CD14-positive monocyte (primary cell): Measurements from ENCODE around the gene CCDC33. TPM values are rescaled to one million over a fixed set of nuclear protein-coding genes. Genes with fewer than 3 reads are reported as not detected.

Experiments used
- DNase-seq, 3 donors: peaks; one replicate each; pipeline ENCODE4 v3.0.0-alpha.2; 2011 to 2022
- H2AFZ ChIP-seq: 2 replicates; pipeline ENCODE4 v1.6.0; 2012; ENCODE audit warnings: mild to moderate bottlenecking, low read depth, low read length, inconsistent platforms; ENCODE audit not compliant: insufficient read depth, poor library complexity, severe bottlenecking
- H3K27ac ChIP-seq, 2 donors: 1 replicate in 1 of 2; 2 replicates in 1 of 2; pipeline ENCODE4 v1.5.1; 2012 to 2013; ENCODE audit warnings: low read length in 2 of 2, control low read depth in 1 of 2, inconsistent platforms in 1 of 2, low read depth in 1 of 2, mild to moderate bottlenecking in 1 of 2
- H3K27me3 ChIP-seq, 2 donors: one replicate each; pipeline versions ENCODE4 v1.6.0 to v1.6.1; 2011 to 2013; ENCODE audit warnings: low read length in 2 of 2; ENCODE audit not compliant: control insufficient read depth in 2 of 2, insufficient read depth in 2 of 2
- H3K36me3 ChIP-seq, 2 donors: replicated peaks in 1 of 2; 1 replicate in 1 of 2; 2 replicates in 1 of 2; pipeline versions ENCODE4 v1.5.1 to v1.6.1; 2012 to 2013; ENCODE audit warnings: low read length in 2 of 2, control low read depth in 1 of 2, inconsistent platforms in 1 of 2, mild to moderate bottlenecking in 1 of 2; ENCODE audit not compliant: insufficient read depth in 2 of 2, control insufficient read depth in 1 of 2
- H3K4me1 ChIP-seq, 2 donors: 1 replicate in 1 of 2; 2 replicates in 1 of 2; pipeline versions ENCODE4 v1.5.1 to v1.6.1; 2012 to 2013; ENCODE audit warnings: low read length in 2 of 2, control low read depth in 1 of 2, inconsistent platforms in 1 of 2, mild to moderate bottlenecking in 1 of 2, moderate library complexity in 1 of 2; ENCODE audit not compliant: insufficient read depth in 2 of 2, control insufficient read depth in 1 of 2
- H3K4me2 ChIP-seq: replicated peaks from 2 replicates; pipeline ENCODE3; 2012; ENCODE audit warnings: low read length, moderate library complexity, mild to moderate bottlenecking; ENCODE audit not compliant: poor library complexity, severe bottlenecking; ENCODE audit errors: extremely low read depth
- H3K4me3 ChIP-seq, 3 experiments: fragments of 200-600 bp in 1 of 3; sonication (generic) in 1 of 3; replicated peaks in 1 of 3; 1 replicate in 2 of 3; 2 replicates in 1 of 3; pipeline ENCODE4 v1.5.1; 2011 to 2013; ENCODE audit warnings: low read length in 3 of 3, mild to moderate bottlenecking in 3 of 3, control low read depth in 2 of 3, low read depth in 2 of 3, inconsistent platforms in 1 of 3, moderate library complexity in 1 of 3
- H3K79me2 ChIP-seq: 2 replicates; pipeline ENCODE4 v1.6.0; 2012; ENCODE audit warnings: mild to moderate bottlenecking, control low read depth, inconsistent platforms, low read length, moderate library complexity; ENCODE audit not compliant: insufficient read depth
- H3K9ac ChIP-seq: 2 replicates; pipeline ENCODE4 v1.6.0; 2017; ENCODE audit warnings: low read length, mild to moderate bottlenecking; ENCODE audit not compliant: insufficient read depth, poor library complexity, severe bottlenecking
- H3K9me3 ChIP-seq, 2 donors: replicated peaks in 1 of 2; 1 replicate in 1 of 2; 2 replicates in 1 of 2; pipeline versions ENCODE4 v1.5.1 to v1.6.1; 2012 to 2013; ENCODE audit warnings: low read length in 2 of 2, control low read depth in 1 of 2; ENCODE audit not compliant: control insufficient read depth in 1 of 2, insufficient read depth in 1 of 2
- H4K20me1 ChIP-seq: 2 replicates; pipeline ENCODE4 v1.6.0; 2012; ENCODE audit warnings: mild to moderate bottlenecking, low read length, control low read depth, moderate library complexity; ENCODE audit not compliant: insufficient read depth
- H3K27ac Mint-ChIP-seq, 7 donors: one replicate each; pipeline ENCODE4 v1.8.0; 2020; ENCODE audit warnings: mild to moderate bottlenecking in 7 of 7, mixed read lengths in 7 of 7, moderate library complexity in 6 of 7, inconsistent platforms in 2 of 7
- H3K27me3 Mint-ChIP-seq, 3 donors: one replicate each; pipeline ENCODE4 v1.8.0; 2021 to 2022; ENCODE audit warnings: low read depth in 3 of 3, mild to moderate bottlenecking in 3 of 3, mixed read lengths in 3 of 3, moderate library complexity in 3 of 3, inconsistent platforms in 1 of 3
- H3K36me3 Mint-ChIP-seq, 2 donors: one replicate each; pipeline ENCODE4 v1.8.0; 2020; ENCODE audit warnings: mixed read lengths in 2 of 2, inconsistent platforms in 1 of 2, mild to moderate bottlenecking in 1 of 2
- H3K4me1 Mint-ChIP-seq: one replicate; pipeline ENCODE4 v1.8.0; 2020; ENCODE audit warnings: mild to moderate bottlenecking, mixed read lengths
- H3K4me3 Mint-ChIP-seq, 2 donors: one replicate each; pipeline ENCODE4 v1.8.0; 2020; ENCODE audit warnings: mild to moderate bottlenecking in 2 of 2, mixed read lengths in 2 of 2, moderate library complexity in 1 of 2
- H3K9me3 Mint-ChIP-seq, 7 donors: one replicate each; pipeline ENCODE4 v1.8.0; 2020 to 2022; ENCODE audit warnings: mixed read lengths in 7 of 7, mild to moderate bottlenecking in 6 of 7, moderate library complexity in 6 of 7, inconsistent platforms in 2 of 7
- WGBS: methylation state at CpG from one replicate; pipeline ENCODE4 v1.1.5; 2013; ENCODE audit warnings: missing lambda C conversion rate; ENCODE audit not compliant: insufficient coverage; 5-methylcytosine and 5-hydroxymethylcytosine counted together
- intact Hi-C, 2 donors: fragments of 100-400 bp; cut with micrococcal nuclease; formaldehyde crosslinking; loops; one replicate each; pipeline versions ENCODE4 v1.15.0 to v1.15.1; 2023
- polyA plus RNA-seq, 3 donors: library from polyadenylated mRNA; depleted of rRNA in 1 of 3; unstranded in 2 of 3; stranded (reverse) in 1 of 3; fragments of 300-500 nt in 2 of 3; fragments of >200 nt in 1 of 3; fragmentation: Illumina TruSeq in 2 of 3; gene quantifications; 1 replicate in 2 of 3; 2 replicates in 1 of 3; pipeline ENCODE4 v1.2.3, GENCODE V29; 2012 to 2021
- TF ChIP-seq, protein P1 (sequence below): fragments of 200-600 bp; IDR thresholded peaks from one replicate; pipeline ENCODE4 v1.8.0; 2022; ENCODE audit warnings: antibody characterized with exemption, mild to moderate bottlenecking

Gene CCDC33
- polyA plus RNA-seq, 3 donors: not detected

DNA sequence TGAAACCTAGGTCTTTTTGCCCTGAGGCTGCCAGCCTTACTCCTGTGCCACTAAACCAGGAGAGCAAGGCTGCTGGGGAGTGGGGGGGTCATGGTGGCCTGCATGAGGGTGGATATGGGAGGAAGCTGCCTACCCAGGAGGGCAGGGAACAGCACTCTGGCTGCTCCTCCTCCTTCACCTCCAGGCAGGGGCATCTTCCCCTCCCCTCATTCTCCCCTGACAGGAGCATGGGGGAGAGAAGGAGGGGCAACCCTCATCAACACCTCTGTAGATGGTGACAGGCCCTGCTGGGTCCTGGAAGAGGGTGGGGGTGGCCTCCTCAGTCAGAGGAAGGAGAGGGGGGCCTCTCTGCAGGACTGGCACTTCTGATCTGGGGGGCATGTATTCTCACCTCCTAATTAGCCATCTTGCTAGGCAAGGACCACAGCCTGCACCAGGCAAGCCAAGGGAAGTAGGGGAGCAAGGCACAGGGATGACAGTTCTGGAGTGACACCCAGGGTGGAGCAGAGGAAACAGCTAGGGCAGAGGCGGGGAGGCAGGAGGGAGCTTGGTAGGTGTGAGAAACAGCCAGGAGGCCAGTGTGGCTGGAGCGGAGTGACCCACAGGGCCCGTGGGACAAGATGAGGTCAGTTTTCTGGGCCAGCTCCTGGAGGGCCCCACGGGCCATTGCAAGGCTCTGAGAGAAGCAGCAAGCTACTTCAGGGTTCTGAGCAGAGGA is 4.9 kb downstream of the CCDC33 start:
- intact Hi-C loops: no loop called here
- 86% methylated on average over 4 of the region's 4 CpGs for WGBS
- Histone ChIP-seq H3K9ac (no peak overlapping the region), H3K4me1 (no peaks in the 10 kb centered on the region), H2AFZ (no peak overlapping the region), H3K36me3 (no peaks in the 10 kb centered on the region), H3K27me3 (peaks cover 0 to 17% of the 10 kb centered on the region in 2 donors), H3K4me2 (no peak overlapping the region), H3K4me3 (no peak overlapping the region), H4K20me1 (no peaks in the 10 kb centered on the region), H3K79me2 (no peaks in the 10 kb centered on the region), H3K27ac (no peak overlapping the region), H3K9me3 (no peaks in the 10 kb centered on the region)
- peaks cover 0 to under 1% (median 0%) of the 10 kb centered on the region in 7 donors for H3K9me3 Mint-ChIP-seq
- DNase-seq: no peak
- no peaks in the 10 kb centered on the region for H3K36me3 Mint-ChIP-seq
- TF ChIP-seq, protein P1, sequence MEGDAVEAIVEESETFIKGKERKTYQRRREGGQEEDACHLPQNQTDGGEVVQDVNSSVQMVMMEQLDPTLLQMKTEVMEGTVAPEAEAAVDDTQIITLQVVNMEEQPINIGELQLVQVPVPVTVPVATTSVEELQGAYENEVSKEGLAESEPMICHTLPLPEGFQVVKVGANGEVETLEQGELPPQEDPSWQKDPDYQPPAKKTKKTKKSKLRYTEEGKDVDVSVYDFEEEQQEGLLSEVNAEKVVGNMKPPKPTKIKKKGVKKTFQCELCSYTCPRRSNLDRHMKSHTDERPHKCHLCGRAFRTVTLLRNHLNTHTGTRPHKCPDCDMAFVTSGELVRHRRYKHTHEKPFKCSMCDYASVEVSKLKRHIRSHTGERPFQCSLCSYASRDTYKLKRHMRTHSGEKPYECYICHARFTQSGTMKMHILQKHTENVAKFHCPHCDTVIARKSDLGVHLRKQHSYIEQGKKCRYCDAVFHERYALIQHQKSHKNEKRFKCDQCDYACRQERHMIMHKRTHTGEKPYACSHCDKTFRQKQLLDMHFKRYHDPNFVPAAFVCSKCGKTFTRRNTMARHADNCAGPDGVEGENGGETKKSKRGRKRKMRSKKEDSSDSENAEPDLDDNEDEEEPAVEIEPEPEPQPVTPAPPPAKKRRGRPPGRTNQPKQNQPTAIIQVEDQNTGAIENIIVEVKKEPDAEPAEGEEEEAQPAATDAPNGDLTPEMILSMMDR: no peak
- H3K27me3 Mint-ChIP-seq: peaks cover 13 to 30% (median 20%) of the 10 kb centered on the region in 3 donors
- H3K27ac Mint-ChIP-seq: no peak overlapping the region
- H3K4me1 Mint-ChIP-seq: no peaks in the 10 kb centered on the region
- H3K4me3 Mint-ChIP-seq: no peak overlapping the region

DNA sequence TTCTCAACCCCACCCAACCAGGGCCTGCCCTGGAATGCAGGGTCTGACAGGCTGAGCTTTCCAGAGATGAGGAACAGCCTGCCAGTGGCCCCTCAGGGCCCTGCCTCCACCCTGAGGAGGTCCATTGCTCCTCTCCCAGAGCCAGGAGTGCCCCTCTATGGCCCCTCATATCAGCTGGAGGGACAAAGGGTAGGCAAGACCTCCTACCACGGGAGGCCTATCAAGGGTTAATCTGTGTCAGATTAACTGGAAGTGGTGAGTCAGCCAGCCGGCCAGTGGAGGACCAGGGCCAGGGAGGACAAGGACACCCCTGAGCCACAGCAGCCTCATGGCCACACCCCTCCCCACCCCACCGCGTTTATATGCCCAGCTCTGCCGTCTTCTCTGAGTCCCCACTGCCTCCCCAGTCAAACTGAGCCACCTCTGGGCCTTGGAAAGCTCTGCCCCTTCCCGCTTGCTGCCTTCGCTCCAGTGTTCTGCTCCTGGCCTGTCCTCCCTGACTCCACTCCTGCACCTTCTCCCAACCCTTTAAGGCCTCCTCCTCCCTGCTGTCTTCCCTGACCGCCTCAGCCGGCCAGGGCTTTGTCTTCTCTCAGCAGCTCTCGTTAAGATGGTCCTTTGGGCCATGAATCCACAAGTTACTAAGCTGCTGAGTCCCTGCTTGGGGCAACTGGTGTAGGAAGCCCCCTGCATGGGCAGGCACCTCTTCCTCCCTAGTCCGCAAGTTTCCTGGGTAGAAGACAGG is 6.5 kb downstream of the CCDC33 start:
- H3K4me3 ChIP-seq: no peak overlapping the region
- no peak overlapping the region for H3K27ac Mint-ChIP-seq
- intact Hi-C loops: no loop called here
- no peak overlapping the region for H3K27ac ChIP-seq
- H3K4me1 Mint-ChIP-seq: no peaks in the 10 kb centered on the region
- H3K9me3 ChIP-seq: no peaks in the 10 kb centered on the region
- H3K27me3 ChIP-seq: peaks cover 0 to 19% of the 10 kb centered on the region in 2 donors
- H3K36me3 ChIP-seq: no peaks in the 10 kb centered on the region
- DNase-seq: no peak
- no peaks in the 10 kb centered on the region for H3K36me3 Mint-ChIP-seq
- H3K79me2 ChIP-seq: no peaks in the 10 kb centered on the region
- TF ChIP-seq, protein P1: no peak
- H3K27me3 Mint-ChIP-seq: peaks cover 20 to 32% (median 27%) of the 10 kb centered on the region in 3 donors
- 67% methylated on average over 10 of the region's 11 CpGs for WGBS
- no peak overlapping the region for H2AFZ ChIP-seq
- H3K4me2 ChIP-seq: no peak overlapping the region
- H4K20me1 ChIP-seq: no peaks in the 10 kb centered on the region
- no peak overlapping the region for H3K9ac ChIP-seq
- no peaks in the 10 kb centered on the region for H3K9me3 Mint-ChIP-seq
- H3K4me3 Mint-ChIP-seq: no peak overlapping the region
- no peaks in the 10 kb centered on the region for H3K4me1 ChIP-seq
